Endothelial cell of umbilical vein (primary cell): Measurements from ENCODE around the gene ADGRG1.

Experiments used
- CTCF ChIP-seq, 2 donors: IDR thresholded peaks; 1 replicate in 1 of 2; 2 replicates in 1 of 2; pipeline ENCODE4 v1.5.1; 2011; ENCODE audit warnings: low read length in 2 of 2, mild to moderate bottlenecking in 2 of 2, moderate library complexity in 2 of 2, control low read depth in 1 of 2, inconsistent platforms in 1 of 2, low read depth in 1 of 2; ENCODE audit not compliant: insufficient read depth in 1 of 2; ENCODE audit errors: extremely low read depth in 1 of 2
- EZH2 ChIP-seq: IDR thresholded peaks from 2 replicates; pipeline ENCODE4 v1.6.1; 2012; ENCODE audit warnings: borderline replicate concordance, low read depth, mild to moderate bottlenecking, moderate library complexity, low read length, inconsistent platforms; ENCODE audit not compliant: severe bottlenecking
- MAX ChIP-seq: IDR thresholded peaks from 2 replicates; pipeline ENCODE4 v1.6.1; 2011; ENCODE audit not compliant: insufficient read depth, insufficient read length
- POLR2A ChIP-seq: IDR thresholded peaks from 2 replicates; pipeline ENCODE4 v1.6.1; 2012; ENCODE audit warnings: low read depth, mild to moderate bottlenecking, control low read depth, low read length
- POLR2AphosphoS5 ChIP-seq: IDR thresholded peaks from 2 replicates; pipeline ENCODE4 v1.6.1; 2012; ENCODE audit warnings: low read depth, mild to moderate bottlenecking, control low read depth, low read length, moderate library complexity; ENCODE audit not compliant: insufficient read depth

DNA sequence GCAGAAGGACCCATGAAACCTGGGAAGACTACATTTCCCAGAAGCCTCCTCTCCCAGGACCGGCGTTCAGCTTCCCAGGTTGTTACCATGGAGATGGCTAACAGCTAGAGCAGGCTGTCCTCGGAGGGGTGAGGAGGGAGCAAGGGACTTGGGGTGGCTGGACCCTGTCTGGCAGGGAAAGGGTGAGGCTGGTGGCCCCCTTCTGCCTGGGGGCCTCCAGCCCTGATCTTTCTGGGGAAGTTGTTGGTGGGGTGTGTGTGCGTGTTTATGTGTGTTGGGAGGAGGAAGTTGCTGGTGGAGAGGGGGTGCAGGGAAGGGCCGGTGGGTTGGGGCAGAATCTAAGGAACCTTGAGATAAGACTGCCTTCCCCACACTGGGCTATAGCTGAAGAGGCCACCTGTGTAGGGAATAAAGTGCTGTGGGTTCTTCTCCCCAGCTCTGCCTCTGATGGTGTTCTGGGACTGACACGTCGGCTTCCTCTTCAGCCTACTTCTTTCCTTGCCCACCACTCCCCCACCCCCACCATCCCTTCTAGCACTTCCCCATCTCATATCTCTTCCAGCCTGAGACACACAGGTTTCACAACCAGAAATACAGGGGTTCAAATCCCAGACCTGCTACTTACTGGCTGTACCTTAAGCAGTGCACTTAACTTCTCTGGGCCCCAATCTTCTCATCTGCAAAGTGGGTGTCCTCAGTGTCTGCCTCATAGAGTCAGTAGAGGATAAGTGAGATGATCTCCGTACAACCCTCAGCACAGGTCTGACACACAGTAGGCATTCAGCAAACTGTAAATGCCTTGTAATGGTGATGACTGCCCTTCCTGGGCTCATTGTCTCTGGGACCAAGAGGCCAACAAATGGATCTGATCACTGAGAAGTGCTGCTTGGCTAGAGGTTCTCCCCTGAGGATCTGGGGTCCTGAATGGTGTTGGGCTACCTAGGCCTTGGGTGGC lies 66.6 kb downstream of the ADGRG1 start, which contains the start of gene DRC7:
- no peak for TF ChIP-seq POLR2A
- no peak for TF ChIP-seq CTCF (IDR thresholded peaks at IDR 0.05; ENCODE audit: extremely low read depth in 1 of 2, insufficient read depth in 1 of 2, low read depth in 1 of 2, low read length in 2 of 2)
- TF ChIP-seq EZH2 = no peak
- TF ChIP-seq POLR2AphosphoS5 = no peak
- no peak for TF ChIP-seq MAX
